ENCODE data around the gene ROCK2.

GRCh38 chr2:11157731-11158130, 186.7 kb downstream of the ROCK2 start:
- TF ChIP-seq CTCF (IDR thresholded peaks at IDR 0.05 in 4 of 5, conservative IDR thresholded peaks at IDR 0.05 in 1 of 5) (no peak), POLR2A (IDR thresholded peaks at IDR 0.05) (no peak)
